ENCODE data around the gene TBC1D22A.

DNA sequence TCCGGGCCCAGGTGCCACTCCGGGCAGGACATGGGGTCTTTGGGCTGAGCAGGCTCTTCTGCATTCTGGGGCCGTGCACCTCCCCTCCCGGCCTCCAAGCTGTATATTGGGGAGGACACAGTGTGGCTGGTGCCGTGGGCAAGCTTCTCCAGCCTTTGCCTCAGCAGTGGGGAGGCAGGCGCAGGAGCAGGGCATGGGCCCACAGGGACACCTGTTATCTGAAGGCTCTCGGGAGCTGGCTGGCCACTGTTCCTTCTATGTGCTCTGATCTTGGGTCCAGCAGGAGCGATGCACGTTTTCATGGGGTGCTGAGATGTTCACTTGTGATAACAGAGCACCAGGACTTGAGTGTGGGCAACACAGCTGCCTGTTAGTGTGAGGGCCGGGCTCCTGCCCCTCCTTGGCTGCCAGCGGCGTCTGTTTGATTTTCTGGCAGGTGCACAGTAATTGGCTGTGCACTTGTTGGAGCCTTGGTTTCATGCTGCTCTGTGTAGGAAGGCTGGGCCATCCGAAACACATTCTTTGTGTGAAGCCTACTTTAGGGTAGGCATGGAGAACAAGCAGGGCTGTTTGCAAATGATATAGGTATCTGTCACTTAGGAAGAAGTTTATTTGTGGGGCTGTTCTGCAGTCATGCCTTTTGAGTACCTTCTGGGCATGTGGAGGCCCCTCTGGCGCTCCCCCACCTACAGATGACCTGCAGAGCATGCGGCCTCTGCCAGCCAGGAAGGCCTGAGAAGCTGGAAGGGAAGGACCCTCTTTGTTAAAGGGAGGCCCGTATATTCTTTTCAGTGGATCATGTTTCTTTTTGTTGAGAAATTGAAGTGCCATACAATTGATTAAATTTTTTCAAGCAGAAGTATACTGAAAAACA, 201.5 kb downstream of the TBC1D22A start:
- TF ChIP-seq, protein P1, sequence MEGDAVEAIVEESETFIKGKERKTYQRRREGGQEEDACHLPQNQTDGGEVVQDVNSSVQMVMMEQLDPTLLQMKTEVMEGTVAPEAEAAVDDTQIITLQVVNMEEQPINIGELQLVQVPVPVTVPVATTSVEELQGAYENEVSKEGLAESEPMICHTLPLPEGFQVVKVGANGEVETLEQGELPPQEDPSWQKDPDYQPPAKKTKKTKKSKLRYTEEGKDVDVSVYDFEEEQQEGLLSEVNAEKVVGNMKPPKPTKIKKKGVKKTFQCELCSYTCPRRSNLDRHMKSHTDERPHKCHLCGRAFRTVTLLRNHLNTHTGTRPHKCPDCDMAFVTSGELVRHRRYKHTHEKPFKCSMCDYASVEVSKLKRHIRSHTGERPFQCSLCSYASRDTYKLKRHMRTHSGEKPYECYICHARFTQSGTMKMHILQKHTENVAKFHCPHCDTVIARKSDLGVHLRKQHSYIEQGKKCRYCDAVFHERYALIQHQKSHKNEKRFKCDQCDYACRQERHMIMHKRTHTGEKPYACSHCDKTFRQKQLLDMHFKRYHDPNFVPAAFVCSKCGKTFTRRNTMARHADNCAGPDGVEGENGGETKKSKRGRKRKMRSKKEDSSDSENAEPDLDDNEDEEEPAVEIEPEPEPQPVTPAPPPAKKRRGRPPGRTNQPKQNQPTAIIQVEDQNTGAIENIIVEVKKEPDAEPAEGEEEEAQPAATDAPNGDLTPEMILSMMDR (IDR thresholded peaks at IDR 0.05; ENCODE audit: low read depth, low read length): no peak
- TF ChIP-seq EZH2phosphoT487 (IDR thresholded peaks at IDR 0.05; ENCODE audit: low read depth): no peak

Data from OCI-LY3 (cell line).